ENCODE measurements around the gene DBT. TPM values are rescaled to one million over a fixed set of nuclear protein-coding genes. Genes with fewer than 3 reads are reported as not detected.

Gene DBT
- total and polyA plus RNA-seq, 2 experiments from 2014 or later = 5.3 to 6.4 TPM

DNA sequence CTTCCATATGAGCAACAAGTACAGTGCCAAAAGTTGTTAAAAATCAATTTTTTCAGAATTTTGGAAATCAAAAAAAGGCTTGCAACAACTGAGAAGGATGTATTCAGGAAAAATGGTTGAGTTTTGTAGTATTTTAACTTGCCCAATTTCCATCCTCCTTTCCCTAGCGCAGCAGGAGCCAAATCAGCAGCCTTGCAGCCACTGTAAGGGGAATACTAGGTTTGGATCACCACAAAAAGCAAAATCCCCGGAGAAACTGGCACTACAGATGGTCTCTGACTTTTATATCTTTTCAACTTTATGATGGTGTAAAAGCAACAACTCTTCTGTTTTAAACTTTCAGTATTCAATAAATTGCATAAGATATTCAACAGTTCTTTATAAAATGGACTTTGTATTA, 17.9 kb downstream of the DBT start:
- Histone ChIP-seq H3F3A (ENCODE audit: insufficient read depth) (no peaks in the 10 kb centered on the region), H3K9ac (no peak overlapping the region), H3K36me3 (ENCODE audit: low read depth) (peaks cover 21% of the 10 kb centered on the region), H3K27me3 (replicated peaks; ENCODE audit: insufficient read depth) (no peaks in the 10 kb centered on the region), H3K4me3 (no peak overlapping the region), H3K9me2 (ENCODE audit: insufficient read depth) (no peaks in the 10 kb centered on the region), H3K4me1 (ENCODE audit: insufficient read depth) (no peaks in the 10 kb centered on the region), H3K9me3 (ENCODE audit: low read depth) (no peaks in the 10 kb centered on the region), H3K4me2 (ENCODE audit: unreplicated experiment) (no peak overlapping the region), H2AFZ (no peak overlapping the region), H3K27ac (no peak overlapping the region), H4K20me1 (ENCODE audit: insufficient read depth) (no peaks in the 10 kb centered on the region), H3K79me2 (ENCODE audit: insufficient read depth) (no peaks in the 10 kb centered on the region)
- 65 to 75% methylated on average over 2 of the region's 2 CpGs for WGBS, 2 experiments (ENCODE audit: low coverage in 1 of 2, low lambda C conversion rate in 2 of 2, missing lambda C conversion rate in 2 of 2)
- in situ Hi-C loops (cut with MboI) = no loop called here
- TF ChIP-seq EZH2 (IDR thresholded peaks at IDR 0.05; ENCODE audit: insufficient read depth, poor library complexity, severe bottlenecking) (no peak), EZH2phosphoT487 (IDR thresholded peaks at IDR 0.05; ENCODE audit: insufficient read depth, low read depth) (no peak)
- no peak for DNase-seq

DNA sequence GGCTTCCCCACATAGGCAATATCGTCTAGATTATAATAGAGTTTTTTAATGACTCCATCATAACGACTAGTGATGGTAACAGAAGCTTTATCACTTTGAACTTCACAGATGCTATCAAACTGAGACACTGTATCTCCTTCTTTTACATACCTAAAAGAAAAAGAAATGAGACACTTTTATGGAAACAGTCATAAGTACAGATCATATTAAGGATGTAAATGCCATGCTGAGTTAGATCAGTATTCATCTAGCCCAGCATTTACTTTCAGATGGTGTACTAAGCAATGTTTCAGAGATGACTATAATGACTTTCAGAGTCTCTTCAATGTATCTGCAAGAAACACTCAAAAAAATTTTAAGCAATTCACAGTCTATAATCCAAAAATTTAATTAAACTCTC, 18.9 kb downstream of the DBT start:
- no peaks in the 10 kb centered on the region for H3F3A ChIP-seq (ENCODE audit: insufficient read depth)
- H2AFZ ChIP-seq = no peak overlapping the region
- no peaks in the 10 kb centered on the region for H3K4me1 ChIP-seq (ENCODE audit: insufficient read depth)
- H3K36me3 ChIP-seq (ENCODE audit: low read depth) = peaks cover 19% of the 10 kb centered on the region
- no peaks in the 10 kb centered on the region for H3K27me3 ChIP-seq (replicated peaks; ENCODE audit: insufficient read depth)
- H3K4me3 ChIP-seq = no peak overlapping the region
- no peak overlapping the region for H3K27ac ChIP-seq
- no peaks in the 10 kb centered on the region for H4K20me1 ChIP-seq (ENCODE audit: insufficient read depth)
- H3K9me2 ChIP-seq (ENCODE audit: insufficient read depth) = no peaks in the 10 kb centered on the region
- in situ Hi-C loops (cut with MboI) = no loop called here
- DNase-seq = no peak
- WGBS, 2 experiments (ENCODE audit: low coverage in 1 of 2, low lambda C conversion rate in 2 of 2, missing lambda C conversion rate in 2 of 2) = 98 to 100% methylated on average over 2 of the region's 2 CpGs
- H3K4me2 ChIP-seq (ENCODE audit: unreplicated experiment) = no peak overlapping the region
- no peaks in the 10 kb centered on the region for H3K79me2 ChIP-seq (ENCODE audit: insufficient read depth)
- no peaks in the 10 kb centered on the region for H3K9me3 ChIP-seq (ENCODE audit: low read depth)
- TF ChIP-seq EZH2 (IDR thresholded peaks at IDR 0.05; ENCODE audit: insufficient read depth, poor library complexity, severe bottlenecking) (no peak), EZH2phosphoT487 (IDR thresholded peaks at IDR 0.05; ENCODE audit: insufficient read depth, low read depth) (no peak)
- H3K9ac ChIP-seq = no peak overlapping the region

DNA sequence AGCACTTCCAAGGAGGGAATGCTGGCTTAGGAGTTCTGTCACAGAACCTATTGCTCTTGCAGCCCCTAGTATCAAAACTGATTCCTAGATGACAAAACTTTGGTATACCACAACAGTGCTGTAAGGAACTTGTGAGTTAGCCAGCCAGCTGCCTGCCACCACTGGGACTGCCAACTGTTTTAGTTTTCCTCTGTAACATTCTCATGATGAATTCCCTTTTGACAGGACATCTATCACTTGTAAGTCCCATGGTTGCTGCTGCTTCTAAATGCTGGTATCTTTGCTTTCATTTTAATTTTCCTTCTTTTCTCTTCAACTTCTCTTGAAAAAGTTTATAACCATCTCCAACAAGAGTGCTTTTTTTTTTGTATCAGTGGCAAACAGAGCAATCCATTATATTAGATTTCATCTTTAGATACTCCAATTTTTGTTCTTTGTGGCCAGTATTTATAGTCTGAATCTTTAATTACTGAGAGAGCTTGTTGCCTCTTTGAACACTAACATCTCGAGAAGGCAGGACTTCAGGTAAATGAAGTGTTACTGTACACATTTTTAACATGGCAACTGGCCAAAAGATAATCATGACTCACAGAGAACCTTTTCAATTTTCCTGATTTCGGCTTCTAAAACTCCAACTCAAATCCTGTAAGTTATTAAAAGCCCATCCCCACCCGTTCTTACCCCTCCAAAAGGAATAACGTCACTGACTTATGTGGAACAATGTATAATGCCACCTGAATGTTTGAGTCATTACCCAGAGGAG, 19.8 kb downstream of the DBT start:
- Histone ChIP-seq H3K4me2 (ENCODE audit: unreplicated experiment) (no peak overlapping the region), H3K9me2 (ENCODE audit: insufficient read depth) (no peaks in the 10 kb centered on the region), H3F3A (ENCODE audit: insufficient read depth) (no peaks in the 10 kb centered on the region), H3K9me3 (ENCODE audit: low read depth) (no peaks in the 10 kb centered on the region), H3K9ac (no peak overlapping the region), H3K79me2 (ENCODE audit: insufficient read depth) (no peaks in the 10 kb centered on the region), H3K27ac (no peak overlapping the region), H3K4me1 (ENCODE audit: insufficient read depth) (no peaks in the 10 kb centered on the region), H3K4me3 (no peak overlapping the region), H2AFZ (no peak overlapping the region), H3K36me3 (ENCODE audit: low read depth) (peaks cover 15% of the 10 kb centered on the region), H3K27me3 (replicated peaks; ENCODE audit: insufficient read depth) (no peaks in the 10 kb centered on the region), H4K20me1 (ENCODE audit: insufficient read depth) (no peaks in the 10 kb centered on the region)
- no peak for DNase-seq
- in situ Hi-C loops (cut with MboI) = no loop called here
- TF ChIP-seq EZH2phosphoT487 (IDR thresholded peaks at IDR 0.05; ENCODE audit: insufficient read depth, low read depth) = no peak
- TF ChIP-seq EZH2 (IDR thresholded peaks at IDR 0.05; ENCODE audit: insufficient read depth, poor library complexity, severe bottlenecking) = no peak
- 94 to 95% methylated on average over 4 of the region's 4 CpGs for WGBS, 2 experiments (ENCODE audit: low coverage in 1 of 2, low lambda C conversion rate in 2 of 2, missing lambda C conversion rate in 2 of 2)

DNA sequence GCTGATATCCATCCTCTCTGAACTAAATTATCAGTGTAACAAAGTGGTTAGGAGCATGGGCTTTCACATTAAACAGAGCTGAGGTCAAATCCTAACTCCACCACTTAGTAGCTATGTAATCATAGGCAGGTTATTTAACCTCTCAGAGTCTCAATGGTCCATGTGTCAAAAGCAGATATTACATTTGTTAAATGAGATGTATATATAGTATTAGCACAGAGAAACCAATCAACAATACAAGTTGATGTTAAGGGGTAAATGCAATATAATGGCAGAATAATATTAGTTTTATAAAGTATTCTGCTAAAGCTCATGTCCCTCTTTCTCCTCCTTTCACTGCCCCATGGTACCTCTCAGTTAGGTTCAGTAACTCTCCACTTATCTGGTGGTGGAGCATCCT, 27.2 kb downstream of the DBT start:
- no peaks in the 10 kb centered on the region for H3K79me2 ChIP-seq (ENCODE audit: insufficient read depth)
- no peaks in the 10 kb centered on the region for H3K4me1 ChIP-seq (ENCODE audit: insufficient read depth)
- H3K9ac ChIP-seq = no peak overlapping the region
- H3F3A ChIP-seq (ENCODE audit: insufficient read depth) = no peaks in the 10 kb centered on the region
- no peak overlapping the region for H3K27ac ChIP-seq
- no peak for TF ChIP-seq EZH2 (IDR thresholded peaks at IDR 0.05; ENCODE audit: insufficient read depth, poor library complexity, severe bottlenecking)
- no peak overlapping the region for H3K4me3 ChIP-seq
- H2AFZ ChIP-seq = no peak overlapping the region
- peaks cover 6% of the 10 kb centered on the region; the same call in 1 of the 2 replicates for H3K36me3 ChIP-seq (ENCODE audit: low read depth)
- no peaks in the 10 kb centered on the region for H4K20me1 ChIP-seq (ENCODE audit: insufficient read depth)
- in situ Hi-C loops (cut with MboI) = no loop called here
- no peaks in the 10 kb centered on the region for H3K9me3 ChIP-seq (ENCODE audit: low read depth)
- H3K9me2 ChIP-seq (ENCODE audit: insufficient read depth) = no peaks in the 10 kb centered on the region
- DNase-seq = no peak
- H3K4me2 ChIP-seq (ENCODE audit: unreplicated experiment) = no peak overlapping the region
- no peaks in the 10 kb centered on the region for H3K27me3 ChIP-seq (replicated peaks; ENCODE audit: insufficient read depth)

DNA sequence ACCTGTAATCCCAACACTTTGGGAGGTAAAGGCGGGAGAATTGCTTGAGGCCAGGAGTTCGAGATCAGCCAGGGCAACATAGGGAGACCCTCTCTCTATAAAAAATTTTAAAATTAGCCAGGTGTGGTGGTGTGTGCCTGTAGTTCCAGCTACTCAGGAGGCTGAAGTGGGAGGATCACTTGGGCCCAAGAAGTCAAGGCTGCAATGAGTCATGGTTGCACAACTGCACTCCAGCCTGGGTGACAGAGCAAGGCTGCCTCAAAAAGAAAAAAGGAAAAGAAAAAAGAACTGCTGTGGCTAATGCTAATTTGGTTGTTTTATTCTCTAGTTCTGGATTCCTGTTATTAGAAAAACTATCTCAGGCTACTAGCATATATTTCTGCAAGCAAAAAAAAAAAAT, 29.8 kb downstream of the DBT start:
- H3K27me3 ChIP-seq (replicated peaks; ENCODE audit: insufficient read depth) = no peaks in the 10 kb centered on the region
- H3F3A ChIP-seq (ENCODE audit: insufficient read depth) = no peaks in the 10 kb centered on the region
- no peak overlapping the region for H2AFZ ChIP-seq
- H3K4me2 ChIP-seq (ENCODE audit: unreplicated experiment) = no peak overlapping the region
- TF ChIP-seq EZH2phosphoT487 (IDR thresholded peaks at IDR 0.05; ENCODE audit: insufficient read depth, low read depth) (no peak), EZH2 (IDR thresholded peaks at IDR 0.05; ENCODE audit: insufficient read depth, poor library complexity, severe bottlenecking) (no peak)
- no peaks in the 10 kb centered on the region for H3K9me3 ChIP-seq (ENCODE audit: low read depth)
- H4K20me1 ChIP-seq (ENCODE audit: insufficient read depth) = no peaks in the 10 kb centered on the region
- no peaks in the 10 kb centered on the region for H3K4me1 ChIP-seq (ENCODE audit: insufficient read depth)
- no peak overlapping the region for H3K27ac ChIP-seq
- in situ Hi-C loops (cut with MboI) = no loop called here
- 86 to 90% methylated on average over 2 of the region's 2 CpGs for WGBS, 2 experiments (ENCODE audit: low coverage in 1 of 2, low lambda C conversion rate in 2 of 2, missing lambda C conversion rate in 2 of 2)
- peaks cover 17% of the 10 kb centered on the region for H3K36me3 ChIP-seq (ENCODE audit: low read depth)
- peak; percentile 19 for DNase-seq
- H3K9ac ChIP-seq = no peak overlapping the region
- H3K4me3 ChIP-seq = no peak overlapping the region
- H3K9me2 ChIP-seq (ENCODE audit: insufficient read depth) = no peaks in the 10 kb centered on the region
- no peaks in the 10 kb centered on the region for H3K79me2 ChIP-seq (ENCODE audit: insufficient read depth)

Measured in GM23248 (cell line).